H9 (cell line): ENCODE results near the gene CCS. TPM values are rescaled to one million over a fixed set of nuclear protein-coding genes. Genes with fewer than 3 reads are reported as not detected.

Experiments used
- DNase-seq: peaks from one replicate; pipeline ENCODE4 v3.0.0-alpha.2; 2017
- H2AFZ ChIP-seq: one replicate; pipeline ENCODE4 v1.6.1; 2013; ENCODE audit warnings: mild to moderate bottlenecking, low read length, control low read depth, moderate library complexity
- H2AK5ac ChIP-seq: 2 replicates; pipeline ENCODE4 v1.6.1; 2013; ENCODE audit warnings: low read length, control low read depth, mixed read lengths; ENCODE audit not compliant: insufficient read length
- H2BK120ac ChIP-seq: one replicate; pipeline ENCODE4 v1.6.1; 2013; ENCODE audit warnings: low read depth, mild to moderate bottlenecking, low read length, control low read depth, inconsistent platforms; ENCODE audit not compliant: poor library complexity, severe bottlenecking
- H2BK12ac ChIP-seq: 2 replicates; pipeline ENCODE4 v1.6.1; 2013; ENCODE audit warnings: low read length, control low read depth, mixed read lengths, low read depth; ENCODE audit not compliant: insufficient read length
- H2BK15ac ChIP-seq: 2 replicates; pipeline ENCODE4 v1.6.1; 2013; ENCODE audit warnings: low read depth, low read length, control low read depth
- H2BK20ac ChIP-seq: one replicate; pipeline ENCODE4 v1.6.1; 2013; ENCODE audit warnings: low read depth, mild to moderate bottlenecking, low read length, control low read depth, inconsistent platforms; ENCODE audit not compliant: poor library complexity, severe bottlenecking
- H2BK5ac ChIP-seq: 2 replicates; pipeline ENCODE4 v1.6.1; 2013; ENCODE audit warnings: low read length, control low read depth, mixed read lengths; ENCODE audit not compliant: insufficient read length
- H3K14ac ChIP-seq: 2 replicates; pipeline ENCODE4 v1.6.1; 2013; ENCODE audit warnings: low read length, control low read depth; ENCODE audit not compliant: insufficient read depth
- H3K18ac ChIP-seq: 2 replicates; pipeline ENCODE4 v1.6.1; 2013; ENCODE audit warnings: low read depth, mild to moderate bottlenecking, mixed read lengths, low read length, control low read depth; ENCODE audit not compliant: insufficient read length
- H3K23ac ChIP-seq: 2 replicates; pipeline ENCODE4 v1.6.1; 2013; ENCODE audit warnings: low read length, control low read depth, mixed read lengths, low read depth; ENCODE audit not compliant: insufficient read length
- H3K23me2 ChIP-seq: 2 replicates; pipeline ENCODE4 v1.6.1; 2013; ENCODE audit warnings: low read depth, mild to moderate bottlenecking, mixed read lengths, low read length, control low read depth; ENCODE audit not compliant: insufficient read length, poor library complexity, severe bottlenecking
- H3K27ac ChIP-seq: 2 replicates; pipeline ENCODE4 v1.5.1; 2013; ENCODE audit warnings: low read length, control low read depth, mixed read lengths, low read depth; ENCODE audit not compliant: insufficient read length
- H3K27me3 ChIP-seq: 2 replicates; pipeline ENCODE4 v1.6.1; 2013; ENCODE audit warnings: low read length, control low read depth, inconsistent platforms; ENCODE audit not compliant: insufficient read depth
- H3K4ac ChIP-seq: 2 replicates; pipeline ENCODE4 v1.6.1; 2013; ENCODE audit warnings: low read depth, mild to moderate bottlenecking, control low read depth, inconsistent platforms, low read length, moderate library complexity
- H3K4me1 ChIP-seq: 2 replicates; pipeline ENCODE4 v1.6.1; 2013; ENCODE audit warnings: low read length, control low read depth, inconsistent platforms; ENCODE audit not compliant: insufficient read depth
- H3K4me2 ChIP-seq: 2 replicates; pipeline ENCODE4 v1.6.1; 2013; ENCODE audit warnings: low read length, control low read depth, mixed read lengths; ENCODE audit not compliant: insufficient read length, insufficient read depth
- H3K56ac ChIP-seq: 2 replicates; pipeline ENCODE4 v1.6.1; 2013; ENCODE audit warnings: low read depth, mild to moderate bottlenecking, mixed read lengths, low read length, control low read depth; ENCODE audit not compliant: insufficient read length
- H3K79me1 ChIP-seq: 2 replicates; pipeline ENCODE4 v1.6.1; 2013; ENCODE audit warnings: low read depth, mild to moderate bottlenecking, moderate library complexity, low read length, control low read depth, inconsistent platforms; ENCODE audit not compliant: insufficient read depth, poor library complexity, severe bottlenecking
- H3K79me2 ChIP-seq: 2 replicates; pipeline ENCODE4 v1.6.1; 2013; ENCODE audit warnings: low read length, control low read depth, inconsistent platforms; ENCODE audit not compliant: insufficient read depth
- H3K9ac ChIP-seq: 2 replicates; pipeline ENCODE4 v1.6.1; 2013; ENCODE audit warnings: low read length, control low read depth, mixed read lengths; ENCODE audit not compliant: insufficient read length; ENCODE audit errors: extremely low read depth
- H3K9me3 ChIP-seq: one replicate; pipeline ENCODE4 v1.6.1; 2013; ENCODE audit warnings: low read depth, low read length, inconsistent platforms; ENCODE audit not compliant: control insufficient read depth
- H3T11ph ChIP-seq: one replicate; pipeline ENCODE4 v1.6.1; 2013; ENCODE audit warnings: mild to moderate bottlenecking, low read length, control low read depth, inconsistent platforms
- H4K20me1 ChIP-seq: one replicate; pipeline ENCODE4 v1.6.1; 2013; ENCODE audit not compliant: control insufficient read depth, insufficient read length, insufficient read depth
- H4K5ac ChIP-seq: 2 replicates; pipeline ENCODE4 v1.6.1; 2013; ENCODE audit warnings: low read depth, mild to moderate bottlenecking, mixed read lengths, low read length, control low read depth; ENCODE audit not compliant: insufficient read length
- H4K8ac ChIP-seq: replicated peaks from 2 replicates; pipeline ENCODE4 v1.6.1; 2013; ENCODE audit warnings: low read length, control low read depth, mixed read lengths, low read depth; ENCODE audit not compliant: insufficient read length
- H4K91ac ChIP-seq: 2 replicates; pipeline ENCODE4 v1.6.1; 2013; ENCODE audit warnings: low read depth, mild to moderate bottlenecking, moderate library complexity, mixed read lengths, low read length, control low read depth; ENCODE audit not compliant: insufficient read length
- H3K27ac Mint-ChIP-seq, 3 experiments: 2 replicates in 2 of 3; 3 replicates in 1 of 3; pipeline ENCODE4 v1.8.0; 2020 to 2021; ENCODE audit warnings: mixed read lengths in 3 of 3, mild to moderate bottlenecking in 1 of 3, moderate library complexity in 1 of 3
- H3K27me3 Mint-ChIP-seq: 2 replicates; pipeline ENCODE4 v1.8.0; 2021; ENCODE audit warnings: low read depth, mild to moderate bottlenecking, moderate library complexity, mixed read lengths
- H3K36me3 Mint-ChIP-seq, 3 experiments: 2 replicates in 2 of 3; 3 replicates in 1 of 3; pipeline ENCODE4 v1.8.0; 2020 to 2021; ENCODE audit warnings: low read depth in 3 of 3, mixed read lengths in 3 of 3; ENCODE audit not compliant: insufficient read depth in 1 of 3
- H3K4me1 Mint-ChIP-seq, 2 experiments: 2 replicates each; pipeline ENCODE4 v1.8.0; 2020; ENCODE audit warnings: mixed read lengths in 2 of 2
- H3K4me3 Mint-ChIP-seq, 2 experiments: 2 replicates in 1 of 2; 3 replicates in 1 of 2; pipeline ENCODE4 v1.8.0; 2020 to 2021; ENCODE audit warnings: mild to moderate bottlenecking in 2 of 2, mixed read lengths in 2 of 2, moderate library complexity in 1 of 2
- H3K9me3 Mint-ChIP-seq, 2 experiments: 2 replicates in 1 of 2; 3 replicates in 1 of 2; pipeline ENCODE4 v1.8.0; 2020; ENCODE audit warnings: mild to moderate bottlenecking in 2 of 2, mixed read lengths in 2 of 2, moderate library complexity in 1 of 2
- WGBS: extraction: QIAGEN DNeasy Blood & Tissue Kit; methylation state at CpG from one replicate; pipeline ENCODE4 v1.1.7; 2013; ENCODE audit warnings: missing lambda C conversion rate, low lambda C conversion rate, mixed read lengths; ENCODE audit not compliant: insufficient read length; ENCODE audit errors: extremely low coverage; 5-methylcytosine and 5-hydroxymethylcytosine counted together
- total RNA-seq: library from RNA; stranded (reverse); gene quantifications from 2 replicates; pipeline ENCODE4 v1.2.1, GENCODE V29; 2021
- TF ChIP-seq, protein P1 (sequence below): fragments of 200-600 bp; sonication (generic); conservative IDR thresholded peaks from 3 replicates; pipeline ENCODE4 v1.8.0; 2021; ENCODE audit warnings: antibody characterized with exemption, mild to moderate bottlenecking

The CCS gene
- total RNA-seq, 1 experiment from 2014 or later: 61.1 TPM

GRCh38 chr11:66652651-66653050, 59.7 kb downstream of the CCS start:
- H3K27me3 Mint-ChIP-seq: no peaks in the 10 kb centered on the region; the same call in 1 of the 2 replicates
- Histone ChIP-seq H3K56ac (no peak overlapping the region), H3K4me2 (no peak overlapping the region), H2BK5ac (no peak overlapping the region), H3K27ac (no peak overlapping the region), H3K9me3 (no peaks in the 10 kb centered on the region), H3K79me1 (peaks cover 22% of the 10 kb centered on the region), H3K79me2 (peaks cover under 1% of the 10 kb centered on the region; the same call in 1 of the 2 replicates), H3K23ac (no peak overlapping the region), H3K14ac (no peak overlapping the region), H3K27me3 (no peaks in the 10 kb centered on the region), H3K4me1 (no peaks in the 10 kb centered on the region), H2BK15ac (no peak overlapping the region), H3K18ac (no peak overlapping the region), H2BK20ac (no peak overlapping the region), H2AFZ (no peak overlapping the region), H2BK120ac (no peak overlapping the region), H2AK5ac (no peak overlapping the region), H3K9ac (no peak overlapping the region), H4K91ac (no peak overlapping the region), H4K20me1 (no peaks in the 10 kb centered on the region), H3K23me2 (no peaks in the 10 kb centered on the region), H3T11ph (no peak overlapping the region), H3K4ac (no peak overlapping the region), H4K5ac (no peak overlapping the region), H4K8ac (no peak overlapping the region), H2BK12ac (no peak overlapping the region)
- TF ChIP-seq, protein P1, sequence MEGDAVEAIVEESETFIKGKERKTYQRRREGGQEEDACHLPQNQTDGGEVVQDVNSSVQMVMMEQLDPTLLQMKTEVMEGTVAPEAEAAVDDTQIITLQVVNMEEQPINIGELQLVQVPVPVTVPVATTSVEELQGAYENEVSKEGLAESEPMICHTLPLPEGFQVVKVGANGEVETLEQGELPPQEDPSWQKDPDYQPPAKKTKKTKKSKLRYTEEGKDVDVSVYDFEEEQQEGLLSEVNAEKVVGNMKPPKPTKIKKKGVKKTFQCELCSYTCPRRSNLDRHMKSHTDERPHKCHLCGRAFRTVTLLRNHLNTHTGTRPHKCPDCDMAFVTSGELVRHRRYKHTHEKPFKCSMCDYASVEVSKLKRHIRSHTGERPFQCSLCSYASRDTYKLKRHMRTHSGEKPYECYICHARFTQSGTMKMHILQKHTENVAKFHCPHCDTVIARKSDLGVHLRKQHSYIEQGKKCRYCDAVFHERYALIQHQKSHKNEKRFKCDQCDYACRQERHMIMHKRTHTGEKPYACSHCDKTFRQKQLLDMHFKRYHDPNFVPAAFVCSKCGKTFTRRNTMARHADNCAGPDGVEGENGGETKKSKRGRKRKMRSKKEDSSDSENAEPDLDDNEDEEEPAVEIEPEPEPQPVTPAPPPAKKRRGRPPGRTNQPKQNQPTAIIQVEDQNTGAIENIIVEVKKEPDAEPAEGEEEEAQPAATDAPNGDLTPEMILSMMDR: no peak
- DNase-seq: no peak
- no peak overlapping the region for H3K4me3 Mint-ChIP-seq
- H3K9me3 Mint-ChIP-seq: no peaks in the 10 kb centered on the region
- WGBS: no CpG with 5 or more reads among the region's 7 CpGs
- no peak overlapping the region; a peak in 1 of 7 replicates for H3K27ac Mint-ChIP-seq
- peaks cover 43 to 76% (median 72%) of the 10 kb centered on the region in 3 experiments for H3K36me3 Mint-ChIP-seq
- H3K4me1 Mint-ChIP-seq: no peaks in the 10 kb centered on the region
